Thoracic aorta (tissue), 2 donors: Measurements from ENCODE around the gene SOCS7. TPM values are rescaled to one million over a fixed set of nuclear protein-coding genes. Genes with fewer than 3 reads are reported as not detected.

Experiments
- ATAC-seq: fragments of 150-250 bp; one replicate; pipeline ENCODE4 v1.8.0; 2017; ENCODE audit warnings: low read depth; ENCODE audit not compliant: insufficient number of reproducible peaks, low FRiP score
- DNase-seq: peaks from one replicate; pipeline ENCODE4 v3.0.0-alpha.2; 2020; ENCODE audit warnings: low spot score
- H3K27ac ChIP-seq, 2 donors: fragments of 200-600 bp; sonication (generic); 1 replicate in 1 of 2; 2 replicates in 1 of 2; pipeline ENCODE4 v1.5.1; 2016; ENCODE audit warnings: mild to moderate bottlenecking in 2 of 2, moderate library complexity in 2 of 2
- H3K27me3 ChIP-seq: fragments of 200-600 bp; sonication (generic); replicated peaks from 2 replicates; pipeline ENCODE4 v1.6.0; 2016; ENCODE audit warnings: mild to moderate bottlenecking; ENCODE audit not compliant: insufficient read depth
- H3K36me3 ChIP-seq: fragments of 200-600 bp; sonication (generic); one replicate; pipeline ENCODE4 v1.5.1; 2016
- H3K4me1 ChIP-seq, 2 donors: fragments of 200-600 bp; sonication (generic); 1 replicate in 1 of 2; 2 replicates in 1 of 2; pipeline versions ENCODE4 v1.5.1 to v1.6.0; 2016; ENCODE audit warnings: low read depth in 2 of 2, mild to moderate bottlenecking in 1 of 2; ENCODE audit not compliant: control insufficient read depth in 1 of 2
- H3K4me3 ChIP-seq: fragments of 200-600 bp; sonication (generic); 2 replicates; pipeline ENCODE4 v1.5.1; 2016; ENCODE audit warnings: mild to moderate bottlenecking
- H3K9me3 ChIP-seq: fragments of 200-600 bp; sonication (generic); 2 replicates; pipeline ENCODE4 v1.5.1; 2016
- CTCF ChIP-seq: fragments of 200-600 bp; sonication (generic); IDR thresholded peaks from one replicate; pipeline ENCODE4 v1.5.1; 2019; ENCODE audit warnings: antibody characterized with exemption
- total RNA-seq, 2 donors: library from RNA; depleted of rRNA; stranded (reverse); fragments of >200 nt; gene quantifications; one replicate each; pipeline versions ENCODE4 v1.1.0 to v1.2.3, GENCODE V29; 2016

The SOCS7 gene
- total RNA-seq, 2 donors from 2014 or later, result 14.3 to 21.9 TPM

GRCh38 chr17:38430316-38430715 is 78.7 kb downstream of the SOCS7 start:
- peak overlapping the region; percentile 98 for H3K4me3 ChIP-seq

DNA sequence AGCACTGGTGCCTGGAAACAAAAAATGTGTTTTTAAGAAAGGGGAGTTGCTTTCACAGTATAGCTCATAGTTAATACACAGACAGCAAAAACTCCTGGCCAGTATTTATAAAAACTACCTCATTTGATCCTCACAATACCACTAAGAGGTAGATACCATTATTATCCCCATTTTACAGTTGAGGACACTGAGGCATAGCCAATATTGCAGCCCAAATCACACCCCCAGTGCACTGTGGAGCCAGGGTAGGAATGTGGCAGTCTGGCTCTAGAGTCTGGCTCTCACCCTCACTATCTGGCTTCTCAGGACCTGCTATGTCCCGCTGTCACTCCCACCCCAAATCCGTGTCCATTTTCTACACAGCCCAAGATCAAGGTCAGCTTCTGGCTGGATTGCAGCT is 79.2 kb downstream of the SOCS7 start:
- DNase-seq (no peak), ATAC-seq (no peak)
- Histone ChIP-seq H3K27ac (peak overlapping the region in 1 of 2 donors; percentile 99), H3K9me3 (no peaks in the 10 kb centered on the region), H3K4me3 (no peak overlapping the region), H3K36me3 (no peaks in the 10 kb centered on the region), H3K4me1 (peaks cover 34 to 45% of the 10 kb centered on the region in 2 donors), H3K27me3 (no peaks in the 10 kb centered on the region)
- TF ChIP-seq CTCF, result no peak

More at GRCh38 chr17:38430316-38430715, 78.7 kb downstream of the SOCS7 start:
- no peak for ATAC-seq
- no peak for TF ChIP-seq CTCF
- Histone ChIP-seq H3K9me3 (no peaks in the 10 kb centered on the region), H3K4me1 (peaks cover 34 to 49% of the 10 kb centered on the region in 2 donors), H3K27me3 (no peaks in the 10 kb centered on the region), H3K27ac (peak overlapping the region; percentile 87 to 99), H3K36me3 (no peaks in the 10 kb centered on the region)
- DNase-seq, result no peak

DNA sequence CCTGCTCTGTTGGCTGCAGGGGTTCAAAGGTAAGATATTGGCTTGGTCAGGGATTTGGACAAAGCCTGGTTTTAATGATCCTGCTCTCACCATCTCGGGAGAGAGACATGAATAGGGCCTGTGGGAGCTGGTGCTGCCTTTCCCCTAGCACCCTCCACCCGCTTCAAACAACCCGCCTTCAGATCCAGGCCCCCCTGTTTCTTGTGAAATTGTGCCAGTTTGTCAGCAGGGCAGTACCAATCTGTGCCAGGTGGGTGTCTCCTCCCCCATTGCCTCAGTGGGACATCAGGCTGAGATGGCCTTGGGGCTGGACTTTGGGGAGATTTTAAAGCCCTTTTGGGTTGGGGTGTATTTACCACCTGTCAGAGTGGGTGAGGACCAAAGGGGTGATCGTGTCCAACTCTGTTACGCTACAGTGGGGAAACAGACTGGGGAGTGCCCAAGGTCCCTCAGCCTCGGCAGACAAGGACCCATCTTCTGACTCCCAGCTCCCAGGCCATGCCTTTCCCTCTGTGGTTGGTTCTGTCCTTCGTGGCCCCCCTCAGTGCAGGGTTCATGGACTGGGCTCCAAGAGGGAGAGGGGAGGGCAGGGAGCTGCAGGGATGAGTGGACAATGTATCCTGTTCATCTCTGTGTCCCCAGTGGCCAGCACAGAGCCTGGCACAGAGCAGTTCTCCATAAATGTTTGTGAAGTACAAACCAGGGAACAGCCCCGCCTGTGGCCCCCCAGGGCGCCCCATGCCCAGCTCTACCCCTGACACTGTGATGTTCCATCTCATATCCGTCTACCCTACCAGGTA is 79.9 kb downstream of the SOCS7 start:
- H3K4me3 ChIP-seq, result no peak overlapping the region
- H3K27me3 ChIP-seq, result no peaks in the 10 kb centered on the region
- no peaks in the 10 kb centered on the region for H3K36me3 ChIP-seq
- H3K9me3 ChIP-seq, result no peaks in the 10 kb centered on the region
- peaks cover 34 to 46% of the 10 kb centered on the region in 2 donors for H3K4me1 ChIP-seq
- no peak for TF ChIP-seq CTCF
- DNase-seq (no peak), ATAC-seq (no peak)
- no peak overlapping the region for H3K27ac ChIP-seq

GRCh38 chr17:38434178-38434665 is 82.6 kb downstream of the SOCS7 start:
- H3K4me1 ChIP-seq, result peaks cover 21 to 32% of the 10 kb centered on the region in 2 donors
- no peak for TF ChIP-seq CTCF

GRCh38 chr17:38435795-38436194 is 84.2 kb downstream of the SOCS7 start:
- Histone ChIP-seq H3K4me1 (peaks cover 10 to 27% of the 10 kb centered on the region in 2 donors), H3K9me3 (no peaks in the 10 kb centered on the region), H3K27ac (peak overlapping the region; percentile 36 to 46), H3K27me3 (no peaks in the 10 kb centered on the region), H3K4me3 (no peak overlapping the region), H3K36me3 (no peaks in the 10 kb centered on the region)
- no peak for ATAC-seq
- TF ChIP-seq CTCF, result no peak
- DNase-seq, result no peak

More at GRCh38 chr17:38434178-38434665, 82.6 kb downstream of the SOCS7 start:
- Histone ChIP-seq H3K27ac (peak overlapping the region; percentile 20 to 38), H3K4me3 (no peak overlapping the region), H3K36me3 (no peaks in the 10 kb centered on the region), H3K9me3 (no peaks in the 10 kb centered on the region), H3K27me3 (no peaks in the 10 kb centered on the region)
- DNase-seq (no peak), ATAC-seq (no peak)
